Transverse colon (tissue), 4 donors: ENCODE data around the gene PIEZO2. TPM values are rescaled to one million over a fixed set of nuclear protein-coding genes. Genes with fewer than 3 reads are reported as not detected.

Experiments
- DNase-seq: peaks from one replicate; pipeline ENCODE4 v3.0.0-alpha.2; 2019
- H3K27ac ChIP-seq, 4 donors: fragments of 200-600 bp; sonication (generic); 2 replicates each; pipeline ENCODE4 v1.5.1; 2016 to 2018; ENCODE audit warnings: inconsistent platforms in 4 of 4
- H3K27me3 ChIP-seq: fragments of 200-600 bp; sonication (generic); 2 replicates; pipeline ENCODE4 v1.5.1; 2017; ENCODE audit warnings: inconsistent platforms
- H3K36me3 ChIP-seq, 4 donors: fragments of 200-600 bp; sonication (generic); 2 replicates each; pipeline ENCODE4 v1.5.1; 2017 to 2019; ENCODE audit warnings: inconsistent platforms in 4 of 4
- H3K4me1 ChIP-seq, 4 donors: fragments of 200-600 bp; sonication (generic); 2 replicates each; pipeline ENCODE4 v1.5.1; 2017 to 2020; ENCODE audit warnings: inconsistent platforms in 4 of 4
- H3K4me3 ChIP-seq, 4 donors: fragments of 200-600 bp; sonication (generic); 1 replicate in 1 of 4; 2 replicates in 3 of 4; pipeline versions ENCODE4 v1.5.1 to v1.6.1; 2017 to 2019; ENCODE audit warnings: inconsistent platforms in 4 of 4
- H3K9me3 ChIP-seq, 2 donors: fragments of 200-600 bp; sonication (generic); 2 replicates each; pipeline ENCODE4 v1.5.1; 2017 to 2019; ENCODE audit warnings: inconsistent platforms in 2 of 2
- EP300 ChIP-seq: sonication (generic); formaldehyde crosslinking; IDR thresholded peaks from one replicate; pipeline ENCODE4 v1.6.1; 2017; ENCODE audit warnings: antibody characterized with exemption, low read depth
- POLR2A ChIP-seq: fragments of 450-650 bp; IDR thresholded peaks from one replicate; pipeline ENCODE4 v1.6.1; 2016; ENCODE audit warnings: antibody characterized with exemption, mild to moderate bottlenecking, moderate library complexity
- POLR2AphosphoS5 ChIP-seq, 3 donors: sonication (generic); formaldehyde crosslinking; IDR thresholded peaks; one replicate each; pipeline ENCODE4 v1.6.1; 2016; ENCODE audit warnings: antibody characterized with exemption in 3 of 3
- WGBS, 2 donors: methylation state at CpG; one replicate each; pipeline ENCODE4 v1.1.5; 2018; ENCODE audit warnings: low coverage in 1 of 2; 5-methylcytosine and 5-hydroxymethylcytosine counted together
- in situ Hi-C, 4 donors: fragments of 200-750 bp; cut with MboI; loops; one replicate each; pipeline versions ENCODE4 v1.15.0 to v1.15.1; 2017; ENCODE audit warnings: low sequenced_read_pairs in 3 of 4, low pct_ligation_motif_present in 1 of 4, low pct_unique_long_range_greater_than_20kb in 1 of 4
- intact Hi-C: fragments of 100-400 bp; cut with DNase I; formaldehyde crosslinking; loops from one replicate; pipeline ENCODE4 v1.15.1; 2023; ENCODE audit warnings: low total_unique reads
- total RNA-seq, 4 donors: library from RNA; depleted of rRNA; stranded (reverse); fragments of >200 nt; gene quantifications; one replicate each; pipeline ENCODE4 v1.1.0, GENCODE V29; 2016
- TF ChIP-seq, protein P1 (sequence below), 5 experiments: fragments of 200-600 bp in 3 of 5; fragments of 450-650 bp in 2 of 5; sonication (generic) in 3 of 5; IDR thresholded peaks; 1 replicate in 2 of 5; 2 replicates in 3 of 5; pipeline ENCODE4 v1.5.1; 2016 to 2017; ENCODE audit warnings: antibody characterized with exemption in 5 of 5, inconsistent platforms in 3 of 5, mild to moderate bottlenecking in 2 of 5, moderate library complexity in 1 of 5

Gene PIEZO2
- total RNA-seq, 4 donors from 2014 or later = 2.9 to 7.5 (median 4.5) TPM

DNA sequence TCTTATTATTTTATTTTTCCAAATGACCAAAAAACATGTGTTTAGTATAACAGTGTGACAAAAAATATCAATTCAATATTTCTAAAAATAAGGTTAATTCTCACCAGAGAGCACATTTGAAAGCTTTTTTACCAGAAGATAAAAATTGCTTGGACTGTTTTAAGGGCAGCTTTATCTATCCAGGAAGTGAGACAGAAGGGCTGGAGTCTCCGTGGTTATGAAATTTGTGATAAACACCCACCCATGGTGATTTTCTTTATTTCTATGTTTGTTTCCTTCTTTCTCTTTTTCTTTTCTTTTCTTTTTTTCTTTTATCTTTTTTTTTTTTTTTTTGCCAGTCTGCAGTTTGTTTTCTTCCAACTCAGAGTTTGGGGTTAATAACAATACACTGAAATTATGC is 298.5 kb downstream of the PIEZO2 start:
- intact Hi-C loops = no loop called here
- H3K27ac ChIP-seq = no peak overlapping the region
- DNase-seq = no peak

GRCh38 chr18:10850216-10850615 is 299.2 kb downstream of the PIEZO2 start:
- in situ Hi-C loops = loop anchor here (5.0 to 25.0 kb wide), 4 partner anchors 187 to 712 kb away; no protein-coding TSS in a partner anchor
- no peak for DNase-seq
- Histone ChIP-seq H3K27me3 (no peaks in the 10 kb centered on the region), H3K4me3 (no peak overlapping the region), H3K27ac (no peak overlapping the region), H3K36me3 (no peaks in the 10 kb centered on the region), H3K4me1 (peaks cover 0 to 6% (median 0%) of the 10 kb centered on the region in 4 donors), H3K9me3 (no peaks in the 10 kb centered on the region)
- intact Hi-C loops = no loop called here
- WGBS, 2 donors = 62 to 81% methylated on average over 4 to 7 of the region's 7 CpGs
- no peak for TF ChIP-seq POLR2AphosphoS5 (IDR thresholded peaks at IDR 0.05)
- TF ChIP-seq, protein P1, sequence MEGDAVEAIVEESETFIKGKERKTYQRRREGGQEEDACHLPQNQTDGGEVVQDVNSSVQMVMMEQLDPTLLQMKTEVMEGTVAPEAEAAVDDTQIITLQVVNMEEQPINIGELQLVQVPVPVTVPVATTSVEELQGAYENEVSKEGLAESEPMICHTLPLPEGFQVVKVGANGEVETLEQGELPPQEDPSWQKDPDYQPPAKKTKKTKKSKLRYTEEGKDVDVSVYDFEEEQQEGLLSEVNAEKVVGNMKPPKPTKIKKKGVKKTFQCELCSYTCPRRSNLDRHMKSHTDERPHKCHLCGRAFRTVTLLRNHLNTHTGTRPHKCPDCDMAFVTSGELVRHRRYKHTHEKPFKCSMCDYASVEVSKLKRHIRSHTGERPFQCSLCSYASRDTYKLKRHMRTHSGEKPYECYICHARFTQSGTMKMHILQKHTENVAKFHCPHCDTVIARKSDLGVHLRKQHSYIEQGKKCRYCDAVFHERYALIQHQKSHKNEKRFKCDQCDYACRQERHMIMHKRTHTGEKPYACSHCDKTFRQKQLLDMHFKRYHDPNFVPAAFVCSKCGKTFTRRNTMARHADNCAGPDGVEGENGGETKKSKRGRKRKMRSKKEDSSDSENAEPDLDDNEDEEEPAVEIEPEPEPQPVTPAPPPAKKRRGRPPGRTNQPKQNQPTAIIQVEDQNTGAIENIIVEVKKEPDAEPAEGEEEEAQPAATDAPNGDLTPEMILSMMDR (IDR thresholded peaks at IDR 0.05) = no peak
- TF ChIP-seq POLR2A = no peak
- TF ChIP-seq EP300 = no peak

More for the DNA sequence above, 298.5 kb downstream of the PIEZO2 start:
- in situ Hi-C loops = loop anchor here (5.0 to 25.0 kb wide), 4 partner anchors 186 to 711 kb away; no protein-coding TSS in a partner anchor
- TF ChIP-seq POLR2A (no peak), POLR2AphosphoS5 (IDR thresholded peaks at IDR 0.05) (no peak), EP300 (no peak)
- TF ChIP-seq, protein P1 (IDR thresholded peaks at IDR 0.05) = no peak
- WGBS, 2 donors = 19 to 47% methylated on average over 1 of the region's 1 CpG
- H3K4me1 ChIP-seq = peaks cover 0 to 6% (median 0%) of the 10 kb centered on the region in 4 donors
- no peak overlapping the region for H3K4me3 ChIP-seq
- H3K27me3 ChIP-seq = no peaks in the 10 kb centered on the region
- H3K9me3 ChIP-seq = no peaks in the 10 kb centered on the region
- no peaks in the 10 kb centered on the region for H3K36me3 ChIP-seq

DNA sequence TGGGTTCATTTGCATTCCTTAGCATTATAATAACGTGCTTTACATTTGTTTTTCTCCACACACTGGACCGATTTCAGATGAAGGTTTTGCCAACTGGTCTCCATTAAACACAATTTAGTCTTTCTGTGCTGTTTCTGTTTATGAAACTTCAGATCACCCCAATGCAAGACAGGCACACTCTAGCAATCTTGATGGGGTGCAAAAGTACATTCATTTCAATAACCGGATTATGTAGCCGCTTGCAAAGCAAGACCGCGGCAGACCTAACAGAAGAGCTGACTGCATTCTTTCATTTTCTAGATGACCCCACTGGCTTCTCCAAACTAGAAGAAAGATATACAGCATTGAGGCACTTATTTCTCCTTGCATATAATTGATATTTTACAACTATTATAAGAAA is 301.5 kb downstream of the PIEZO2 start:
- Histone ChIP-seq H3K4me3 (no peak overlapping the region), H3K9me3 (no peaks in the 10 kb centered on the region), H3K27ac (no peak overlapping the region), H3K36me3 (no peaks in the 10 kb centered on the region), H3K27me3 (no peaks in the 10 kb centered on the region), H3K4me1 (peaks cover 0 to 6% (median 0%) of the 10 kb centered on the region in 4 donors)
- intact Hi-C loops = no loop called here
- TF ChIP-seq POLR2A (no peak), EP300 (no peak), POLR2AphosphoS5 (IDR thresholded peaks at IDR 0.05) (no peak)
- TF ChIP-seq, protein P1 (IDR thresholded peaks at IDR 0.05) = no peak
- 82 to 87% methylated on average over 3 to 6 of the region's 6 CpGs for WGBS, 2 donors
- no peak for DNase-seq
- in situ Hi-C loops = loop anchor here in 1 of 4 donors (25.0 kb wide), 1 partner anchor 714 kb away; no protein-coding TSS in a partner anchor

DNA sequence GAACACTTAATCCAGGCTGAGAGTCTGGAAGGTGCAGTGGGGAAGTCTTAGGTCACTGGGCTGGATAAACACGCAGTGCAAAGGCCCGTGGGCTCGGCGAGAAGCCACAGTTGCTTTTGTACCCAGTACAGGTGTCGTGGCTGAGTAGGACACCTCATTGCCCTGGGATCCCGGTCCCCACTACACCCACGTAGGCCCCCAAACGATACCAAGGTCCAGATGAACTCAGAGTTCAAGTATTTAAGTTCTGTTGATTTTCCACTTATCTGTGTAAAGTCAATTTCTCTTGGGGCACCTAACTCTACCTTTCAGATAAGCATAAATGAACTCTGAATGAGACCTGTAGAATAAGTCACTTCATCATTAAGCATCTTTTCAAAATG is 302.0 kb downstream of the PIEZO2 start:
- Histone ChIP-seq H3K27ac (no peak overlapping the region), H3K36me3 (no peaks in the 10 kb centered on the region), H3K4me1 (peaks cover 0 to 6% (median 0%) of the 10 kb centered on the region in 4 donors), H3K9me3 (no peaks in the 10 kb centered on the region), H3K4me3 (no peak overlapping the region), H3K27me3 (no peaks in the 10 kb centered on the region)
- 80% methylated on average over 8 of the region's 8 CpGs; no CpG with 5 or more reads in 1 of the 2 donors for WGBS, 2 donors
- in situ Hi-C loops (loop anchor here in 1 of 4 donors (25.0 kb wide), 1 partner anchor 715 kb away; no protein-coding TSS in a partner anchor), intact Hi-C loops (no loop called here)
- no peak for DNase-seq
- no peak for TF ChIP-seq POLR2A
- TF ChIP-seq, protein P1 (IDR thresholded peaks at IDR 0.05) = no peak
- no peak for TF ChIP-seq POLR2AphosphoS5 (IDR thresholded peaks at IDR 0.05)
- TF ChIP-seq EP300 = no peak
